ENCODE measurements around the gene SLC25A36.

The SLC25A36 gene

GRCh38 chr3:140941434-140942220 lies at the start of gene SLC25A36:
Gene SLC25A36, plus strand, starts transcription at chr3:140941836. Its CDS starts 219 bp downstream, at chr3:140942055.
- in situ Hi-C loops (cut with MboI; ENCODE audit: low sequenced_read_pairs), result no loop called here

- in situ Hi-C loops (cut with MboI; ENCODE audit: low sequenced_read_pairs), result no loop called here
Observed at GRCh38 chr3:140896997-140897396, 44.6 kb upstream of the SLC25A36 start.

DNA sequence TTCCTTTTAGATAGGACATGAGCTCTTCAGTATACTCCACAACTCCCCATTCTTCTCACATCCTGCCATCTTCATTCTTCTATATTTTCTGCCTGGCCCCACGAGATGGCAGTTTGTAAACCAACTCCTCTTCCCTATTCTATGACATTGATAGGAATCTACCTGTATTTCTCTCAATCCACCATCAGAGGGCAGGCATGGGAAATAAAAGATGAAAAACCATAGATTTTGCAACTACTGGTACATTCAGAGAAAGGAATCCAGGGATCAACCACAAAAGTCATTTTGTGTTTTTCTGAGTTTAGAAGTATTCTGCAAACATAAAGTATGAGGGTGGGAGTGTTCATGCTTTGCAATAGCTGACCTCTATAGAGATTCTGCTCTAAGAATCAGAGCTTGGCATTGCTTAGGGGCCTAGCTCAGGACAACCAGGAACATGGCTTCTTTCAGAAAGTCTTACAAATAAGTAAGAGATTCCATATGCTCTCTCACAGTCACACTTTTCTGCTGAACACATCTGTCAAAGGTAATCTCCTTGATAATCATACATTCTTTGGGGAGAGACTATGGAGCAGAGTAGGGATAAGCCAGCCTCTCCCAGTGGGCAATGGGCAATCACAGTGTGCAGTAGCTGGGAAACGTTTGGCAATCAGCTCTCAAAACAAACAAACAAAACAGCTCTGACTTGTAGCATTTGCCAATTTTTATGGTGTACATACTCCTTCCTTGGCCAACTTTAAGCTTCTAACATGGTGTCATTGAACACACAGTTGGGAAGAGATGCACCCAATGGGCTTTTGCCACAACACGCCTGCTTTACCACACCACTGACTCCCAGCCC lies 43.1 kb upstream of the SLC25A36 start:
- in situ Hi-C loops (cut with MboI; ENCODE audit: low sequenced_read_pairs), result no loop called here

DNA sequence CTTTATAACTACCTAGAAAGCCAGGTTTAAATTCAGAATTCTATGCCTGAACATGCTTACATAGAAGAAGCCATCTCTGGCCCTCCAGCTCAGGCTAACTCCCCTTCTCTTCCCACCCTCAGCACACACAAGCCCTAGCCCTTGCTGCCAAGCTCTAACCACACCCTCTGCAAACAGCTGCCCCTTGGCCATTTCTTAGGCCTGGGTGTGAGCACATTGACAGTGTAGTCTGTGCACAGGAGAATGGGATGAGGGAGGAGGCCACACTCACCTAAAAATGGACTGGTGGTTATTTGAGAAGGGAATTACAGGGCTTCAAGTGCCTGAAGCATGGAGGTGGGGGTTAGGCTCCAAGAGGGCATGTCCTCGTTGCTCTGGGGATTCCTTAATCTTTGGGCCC lies 42.3 kb upstream of the SLC25A36 start:
- in situ Hi-C loops (cut with MboI; ENCODE audit: low sequenced_read_pairs), result no loop called here

DNA sequence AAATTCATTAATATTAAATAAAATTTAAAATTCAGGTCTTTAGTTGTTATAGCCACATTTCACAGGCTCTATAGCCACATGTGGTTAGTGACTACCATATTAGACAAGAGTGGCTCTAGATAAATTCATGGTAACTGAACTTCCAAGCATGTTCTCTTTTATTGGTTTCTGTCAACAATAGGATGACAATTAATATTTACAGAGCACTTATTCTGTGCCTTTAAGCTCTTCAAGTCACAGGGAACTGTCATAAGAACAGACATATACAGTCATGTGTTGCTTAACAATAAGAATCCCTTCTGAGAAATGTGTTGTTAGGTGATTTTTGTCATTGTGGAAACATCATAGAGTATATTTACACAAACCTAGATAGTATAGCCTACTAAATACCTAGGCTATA lies 38.8 kb upstream of the SLC25A36 start:
- in situ Hi-C loops (cut with MboI; ENCODE audit: low sequenced_read_pairs), result no loop called here

- in situ Hi-C loops (cut with MboI; ENCODE audit: low sequenced_read_pairs), result no loop called here
Observed at GRCh38 chr3:140903196-140903595, 38.4 kb upstream of the SLC25A36 start.

GRCh38 chr3:140904521-140904920 lies 37.1 kb upstream of the SLC25A36 start:
- in situ Hi-C loops (cut with MboI; ENCODE audit: low sequenced_read_pairs), result no loop called here

DNA sequence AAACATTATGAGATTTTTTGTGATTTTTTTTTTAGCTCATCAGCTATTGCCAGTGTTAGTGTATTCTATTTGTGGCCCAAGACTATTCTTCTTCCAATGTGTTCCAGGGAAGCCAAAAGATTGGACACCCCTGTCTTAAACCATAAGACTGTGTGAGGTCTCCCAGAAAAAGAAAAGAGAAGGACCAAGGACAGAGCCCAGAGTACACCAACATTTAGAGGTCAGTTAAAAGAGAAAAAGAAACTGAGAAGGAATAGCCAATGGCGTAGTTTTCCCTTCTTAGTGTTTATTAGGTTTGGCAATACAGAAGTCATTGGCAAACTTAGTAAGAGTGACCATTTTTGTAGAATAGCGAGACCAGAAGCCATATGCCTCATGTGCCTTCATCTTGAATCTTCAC lies 36.1 kb upstream of the SLC25A36 start:
- in situ Hi-C loops (cut with MboI; ENCODE audit: low sequenced_read_pairs), result no loop called here

DNA sequence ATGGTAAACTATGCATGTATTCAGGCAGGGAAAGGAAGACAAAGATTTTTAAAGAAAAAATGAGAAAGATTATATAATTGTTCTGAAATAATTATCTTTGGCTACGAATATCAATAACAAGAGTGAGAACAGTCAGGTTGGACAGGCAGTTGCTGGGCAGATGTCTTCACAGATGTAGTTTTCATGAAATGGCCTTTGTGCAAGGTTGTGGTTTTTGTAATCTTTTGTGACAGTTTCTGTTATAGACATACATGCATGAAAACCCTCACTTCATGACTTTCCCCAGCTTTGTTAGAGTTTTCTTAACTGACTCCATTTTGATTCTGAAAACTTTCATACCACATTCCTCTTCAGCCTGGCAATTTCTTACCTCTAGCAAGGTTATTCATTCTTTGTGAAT lies 34.9 kb upstream of the SLC25A36 start:
- in situ Hi-C loops (cut with MboI; ENCODE audit: low sequenced_read_pairs), result no loop called here

DNA sequence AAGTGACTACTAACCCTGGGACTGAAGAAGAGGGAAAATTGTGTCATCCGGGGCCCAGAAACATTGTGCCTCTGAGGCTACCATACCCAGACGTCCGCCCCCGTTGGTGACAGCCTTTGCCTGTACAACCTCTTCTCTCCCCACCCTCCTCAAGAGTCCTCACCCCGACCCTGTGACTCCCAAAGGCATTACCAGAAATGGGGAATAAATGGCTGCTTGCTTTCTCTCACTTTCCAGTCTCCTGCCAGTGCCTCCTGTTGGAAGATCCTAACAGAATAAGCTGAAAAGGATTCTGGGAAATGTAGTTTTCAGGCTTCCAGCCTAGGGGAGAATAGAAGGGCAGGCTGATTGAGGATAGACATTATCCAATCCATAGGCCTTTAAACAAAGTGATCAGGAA lies 30.8 kb upstream of the SLC25A36 start:
- in situ Hi-C loops (cut with MboI; ENCODE audit: low sequenced_read_pairs), result no loop called here

- in situ Hi-C loops (cut with MboI; ENCODE audit: low sequenced_read_pairs), result no loop called here
Observed at GRCh38 chr3:140911822-140912221, 29.8 kb upstream of the SLC25A36 start.

- in situ Hi-C loops (cut with MboI; ENCODE audit: low sequenced_read_pairs), result no loop called here
Observed at GRCh38 chr3:140913728-140914127, 27.9 kb upstream of the SLC25A36 start.

GRCh38 chr3:140914384-140914945 lies 27.2 kb upstream of the SLC25A36 start:
- in situ Hi-C loops (cut with MboI; ENCODE audit: low sequenced_read_pairs), result no loop called here

DNA sequence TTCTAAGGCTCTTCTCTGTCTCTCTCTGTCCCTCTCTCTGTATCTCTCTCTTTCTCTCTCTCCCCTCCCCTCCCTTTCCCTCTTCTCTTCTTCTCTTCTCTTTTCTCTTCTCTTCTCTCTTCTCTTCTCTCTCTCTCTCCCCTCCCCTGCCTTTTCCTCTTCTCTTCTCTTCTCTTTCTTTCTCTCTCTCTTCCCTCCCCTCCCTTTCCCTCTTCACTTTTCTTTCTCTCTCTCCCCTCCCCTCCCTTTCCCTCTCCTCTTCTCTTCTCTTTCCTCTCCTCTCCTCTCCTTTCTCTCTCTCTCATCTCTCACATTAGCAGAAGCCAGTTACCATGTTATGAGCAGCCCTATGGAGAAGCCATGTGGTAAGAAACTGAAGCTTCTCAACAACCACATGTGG lies 25.0 kb upstream of the SLC25A36 start:
- in situ Hi-C loops (cut with MboI; ENCODE audit: low sequenced_read_pairs), result no loop called here

- in situ Hi-C loops (cut with MboI; ENCODE audit: low sequenced_read_pairs), result no loop called here
Observed at GRCh38 chr3:140917772-140918171, 23.9 kb upstream of the SLC25A36 start.

GRCh38 chr3:140920029-140920428 lies 21.6 kb upstream of the SLC25A36 start:
- in situ Hi-C loops (cut with MboI; ENCODE audit: low sequenced_read_pairs), result no loop called here

- in situ Hi-C loops (cut with MboI; ENCODE audit: low sequenced_read_pairs), result no loop called here
Observed at GRCh38 chr3:140922634-140923033, 19.0 kb upstream of the SLC25A36 start.

GRCh38 chr3:140924097-140924873 lies 17.4 kb upstream of the SLC25A36 start:
- in situ Hi-C loops (cut with MboI; ENCODE audit: low sequenced_read_pairs), result no loop called here

GRCh38 chr3:140927279-140928069 lies 14.2 kb upstream of the SLC25A36 start:
- in situ Hi-C loops (cut with MboI; ENCODE audit: low sequenced_read_pairs), result no loop called here

DNA sequence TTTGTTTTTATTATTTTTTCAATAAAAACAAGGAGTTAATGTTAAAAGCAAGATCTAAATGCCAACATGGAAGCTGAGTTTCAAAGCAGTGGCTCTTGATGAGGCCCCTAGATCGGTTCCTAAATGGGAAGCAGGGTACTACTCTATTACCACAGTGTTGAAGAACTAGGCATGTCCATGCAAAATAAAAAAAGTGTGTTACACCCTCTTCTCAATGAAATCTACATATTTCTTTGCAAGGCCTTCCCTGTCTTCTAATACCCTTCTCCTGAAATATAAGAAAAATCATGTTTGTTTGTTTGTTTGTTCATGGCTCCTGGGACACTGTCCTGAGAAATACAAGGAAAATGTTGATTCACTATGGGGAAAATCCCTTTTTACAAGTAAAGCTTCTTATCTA lies 12.2 kb upstream of the SLC25A36 start:
- in situ Hi-C loops (cut with MboI; ENCODE audit: low sequenced_read_pairs), result no loop called here
